WI38 (cell line): ENCODE measurements around the gene C1orf53.
A peak's percentile ranks its signal among the peaks of the same experiment; 100 is the strongest.

Experiments
- H3K4me3 ChIP-seq: 2 replicates; pipeline ENCODE4 v1.5.1; 2011; ENCODE audit warnings: low read depth, mild to moderate bottlenecking, control low read depth, low read length
- TF ChIP-seq, protein P1 (sequence below): IDR thresholded peaks from 2 replicates; pipeline ENCODE4 v1.5.1; 2012; ENCODE audit warnings: low read depth, mild to moderate bottlenecking, control low read depth, low read length

C1orf53 gene

DNA sequence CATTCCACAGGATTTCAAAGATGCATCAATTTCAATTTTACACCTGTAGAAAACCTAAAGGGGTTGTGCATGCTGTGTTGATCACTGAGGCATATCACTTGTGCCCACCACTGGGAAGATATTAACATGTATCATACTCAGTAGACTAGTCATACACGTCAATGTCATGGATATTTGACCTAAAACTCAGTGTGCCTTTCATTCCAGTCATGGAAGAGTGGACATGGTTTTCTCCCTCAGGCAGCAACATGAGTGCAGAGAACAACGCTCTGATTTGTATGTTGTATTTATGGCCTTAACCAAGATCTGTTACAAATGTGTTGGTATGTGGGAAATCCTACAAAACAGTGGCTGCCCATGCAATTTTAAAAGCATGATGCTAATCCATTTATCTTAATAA is 6.1 kb upstream of the C1orf53 start:
- TF ChIP-seq, protein P1, sequence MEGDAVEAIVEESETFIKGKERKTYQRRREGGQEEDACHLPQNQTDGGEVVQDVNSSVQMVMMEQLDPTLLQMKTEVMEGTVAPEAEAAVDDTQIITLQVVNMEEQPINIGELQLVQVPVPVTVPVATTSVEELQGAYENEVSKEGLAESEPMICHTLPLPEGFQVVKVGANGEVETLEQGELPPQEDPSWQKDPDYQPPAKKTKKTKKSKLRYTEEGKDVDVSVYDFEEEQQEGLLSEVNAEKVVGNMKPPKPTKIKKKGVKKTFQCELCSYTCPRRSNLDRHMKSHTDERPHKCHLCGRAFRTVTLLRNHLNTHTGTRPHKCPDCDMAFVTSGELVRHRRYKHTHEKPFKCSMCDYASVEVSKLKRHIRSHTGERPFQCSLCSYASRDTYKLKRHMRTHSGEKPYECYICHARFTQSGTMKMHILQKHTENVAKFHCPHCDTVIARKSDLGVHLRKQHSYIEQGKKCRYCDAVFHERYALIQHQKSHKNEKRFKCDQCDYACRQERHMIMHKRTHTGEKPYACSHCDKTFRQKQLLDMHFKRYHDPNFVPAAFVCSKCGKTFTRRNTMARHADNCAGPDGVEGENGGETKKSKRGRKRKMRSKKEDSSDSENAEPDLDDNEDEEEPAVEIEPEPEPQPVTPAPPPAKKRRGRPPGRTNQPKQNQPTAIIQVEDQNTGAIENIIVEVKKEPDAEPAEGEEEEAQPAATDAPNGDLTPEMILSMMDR, result no peak
- H3K4me3 ChIP-seq, result no peak overlapping the region

DNA sequence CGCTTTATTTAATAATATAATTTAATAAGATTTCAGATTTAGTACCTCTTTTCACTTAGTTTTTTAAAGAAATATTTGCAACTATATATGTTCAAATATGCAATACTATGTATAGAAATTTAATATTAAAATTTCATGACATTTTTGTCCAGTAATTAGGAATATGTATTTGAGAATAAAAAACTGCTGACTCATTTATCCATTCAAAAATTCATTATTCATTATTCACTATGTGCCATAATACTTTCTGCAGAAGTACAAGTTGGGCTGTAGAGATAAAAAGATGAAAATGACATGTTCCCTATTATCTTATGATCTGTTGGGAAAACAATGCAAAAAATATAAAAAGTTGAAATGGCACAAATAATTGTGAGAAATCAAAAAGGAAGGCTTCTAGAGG is 3.4 kb upstream of the C1orf53 start:
- TF ChIP-seq, protein P1, result no peak
- no peak overlapping the region for H3K4me3 ChIP-seq

DNA sequence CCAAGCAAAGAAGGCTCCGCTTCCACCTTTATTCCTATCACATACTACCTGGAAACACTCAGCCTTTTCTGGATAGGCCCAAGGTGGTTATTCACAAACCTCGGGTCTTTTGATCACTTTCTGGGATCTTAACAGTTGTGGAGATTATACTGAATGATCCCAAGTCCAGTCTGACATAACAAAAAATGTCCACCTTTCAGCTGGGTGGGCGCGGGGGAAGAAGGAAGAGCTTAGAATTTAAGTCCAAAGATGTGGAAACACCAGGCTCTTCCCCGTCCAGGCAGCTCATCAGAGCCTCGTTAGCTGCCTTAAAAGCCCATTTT is 338 bp upstream of the C1orf53 start:
- H3K4me3 ChIP-seq, result peak overlapping the region; percentile 59
- TF ChIP-seq, protein P1, result no peak

DNA sequence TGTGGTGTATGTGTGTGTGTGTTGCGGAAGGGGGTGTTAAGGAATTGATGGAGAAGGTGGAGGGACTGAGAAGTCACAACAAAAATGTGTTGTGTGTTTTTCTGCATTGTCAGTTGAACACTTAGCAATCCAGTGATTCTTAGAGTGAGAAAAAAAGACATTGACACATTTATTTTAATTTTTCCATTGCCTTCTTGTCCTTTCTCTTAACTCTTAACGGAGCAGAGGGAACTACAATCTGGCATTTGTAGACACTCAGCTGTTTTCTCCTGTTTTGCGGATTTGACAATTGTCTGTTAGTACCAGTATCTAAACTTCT is 725 bp downstream of the C1orf53 start:
- peak overlapping the region; percentile 59 for H3K4me3 ChIP-seq
- TF ChIP-seq, protein P1, result no peak

DNA sequence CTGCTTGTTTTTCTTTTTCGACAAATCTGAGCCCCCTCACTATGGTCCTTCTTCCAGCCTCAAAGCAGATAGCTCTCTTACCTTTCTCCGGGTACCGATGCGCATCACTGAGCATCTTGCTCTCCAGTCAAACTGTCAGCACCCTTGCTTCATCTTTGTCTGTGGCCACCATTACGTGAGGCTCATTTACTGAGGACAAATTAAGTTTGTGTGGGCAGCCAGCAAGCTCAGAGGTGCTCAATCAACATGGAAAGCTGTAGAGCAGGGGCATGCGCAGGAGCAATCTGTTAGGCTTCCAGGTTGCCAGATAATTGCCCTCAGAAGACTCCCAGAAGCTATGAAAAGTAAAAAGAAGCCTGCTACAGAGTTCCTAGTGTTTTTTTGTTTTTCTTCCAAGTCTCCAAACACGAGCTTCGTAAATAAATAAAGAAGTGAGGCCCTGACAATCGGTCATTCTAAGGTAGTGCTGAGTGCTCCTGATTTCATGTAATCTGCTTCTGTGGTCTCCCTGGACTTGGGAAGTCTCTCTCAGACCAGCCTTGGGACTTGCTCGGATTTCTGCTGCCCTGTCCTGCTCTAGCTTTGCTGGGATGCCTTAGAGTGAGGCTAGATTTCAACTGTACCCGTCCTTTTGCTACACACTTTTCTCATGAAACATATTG is 1.8 kb downstream of the C1orf53 start:
- TF ChIP-seq, protein P1, result no peak

DNA sequence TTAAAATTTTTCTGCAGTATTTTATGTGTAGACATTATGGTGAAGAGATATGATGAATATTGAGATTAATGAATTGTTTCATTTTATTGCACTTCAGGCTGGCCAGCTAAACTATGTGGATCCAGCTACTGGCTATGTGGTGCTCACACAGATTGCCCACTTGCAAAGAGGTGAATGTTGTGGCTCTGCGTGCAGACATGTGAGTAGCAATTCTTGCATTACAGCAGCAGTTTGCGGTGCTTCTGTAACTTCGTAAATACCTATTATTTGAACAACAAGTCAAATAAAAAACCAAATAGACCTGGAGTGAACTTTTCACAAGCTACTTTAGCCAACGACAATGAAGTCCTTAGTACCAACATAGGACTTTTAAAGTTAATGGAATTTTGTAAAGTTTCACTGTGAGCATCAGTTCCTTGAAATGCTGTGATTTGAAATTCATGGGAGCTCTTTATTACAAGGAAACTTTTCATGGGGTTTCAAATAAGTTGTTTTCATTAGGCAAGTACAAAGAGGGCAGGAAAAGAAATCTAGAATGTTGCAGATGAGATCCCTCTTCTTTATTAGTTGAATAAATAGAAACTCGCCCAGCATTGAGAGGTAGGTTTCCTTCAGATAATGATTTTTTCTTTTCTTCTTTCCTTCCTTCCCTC is 3.4 kb downstream of the C1orf53 start:
- H3K4me3 ChIP-seq, result no peak overlapping the region
- TF ChIP-seq, protein P1, result no peak

More for the DNA sequence above, 1.8 kb downstream of the C1orf53 start:
- H3K4me3 ChIP-seq, result no peak overlapping the region

DNA sequence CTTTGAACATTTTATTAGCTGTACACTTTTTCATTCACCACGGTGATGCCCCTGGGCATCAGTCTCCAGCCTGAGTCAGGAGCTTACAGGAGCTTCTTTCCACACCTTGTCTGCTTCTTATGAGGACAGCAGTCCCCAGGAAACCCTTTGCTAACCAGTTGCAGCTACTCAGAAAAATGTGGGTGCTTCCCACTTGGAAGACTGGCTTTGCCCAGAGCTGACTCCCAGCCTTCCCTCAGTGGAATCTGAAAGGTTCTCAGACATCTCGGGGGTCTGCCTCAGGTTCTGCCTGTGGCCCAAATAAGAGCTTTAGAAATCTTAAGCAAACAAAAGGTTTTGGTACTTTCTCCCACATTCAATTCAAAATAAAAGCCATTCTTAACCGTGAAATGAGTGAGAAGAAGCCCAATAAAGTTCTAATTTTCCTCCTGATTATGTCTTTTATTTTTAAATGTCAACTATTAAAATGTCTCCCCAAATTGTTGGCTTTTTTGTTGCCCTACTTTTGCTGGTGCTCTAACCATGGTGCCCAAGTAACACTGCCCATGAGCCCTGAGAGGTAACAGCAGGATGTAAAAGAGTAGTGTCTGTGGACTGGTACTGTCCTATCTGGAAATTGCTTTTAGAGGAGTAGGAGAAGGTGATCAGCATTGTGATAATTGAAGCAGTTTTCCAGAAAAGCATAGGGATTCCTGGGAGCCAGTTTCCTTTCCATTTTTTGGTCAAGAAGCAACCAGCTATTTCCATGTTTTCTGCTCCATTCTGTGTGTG is 5.6 kb downstream of the C1orf53 start:
- TF ChIP-seq, protein P1, result no peak
- H3K4me3 ChIP-seq, result no peak overlapping the region
